B cell (primary cell): Measurements from ENCODE around the gene PDHB.

ENCODE experiments used
- CTCF ChIP-seq: fragments of 200-600 bp; IDR thresholded peaks from one replicate; pipeline ENCODE4 v1.8.0; 2022; ENCODE audit warnings: antibody characterized with exemption, mild to moderate bottlenecking
- EZH2 ChIP-seq: IDR thresholded peaks from 2 replicates; pipeline ENCODE4 v1.6.1; 2012; ENCODE audit warnings: borderline replicate concordance, low read depth, mild to moderate bottlenecking, moderate library complexity, low read length; ENCODE audit not compliant: insufficient read depth, poor library complexity, severe bottlenecking

GRCh38 chr3:58427661-58428361 is 5.8 kb downstream of the PDHB start:
- TF ChIP-seq CTCF: no peak
- no peak for TF ChIP-seq EZH2
